Measurements from ENCODE around the gene SRSF2. TPM values are rescaled to one million over a fixed set of nuclear protein-coding genes. Genes with fewer than 3 reads are reported as not detected.

Gene SRSF2
- total and polyA plus RNA-seq, 9 of the 15 experiments (the other 6 are each of a cell fraction or from before 2014, with no cell fraction given), result 161 to 583 (median 393) TPM

DNA sequence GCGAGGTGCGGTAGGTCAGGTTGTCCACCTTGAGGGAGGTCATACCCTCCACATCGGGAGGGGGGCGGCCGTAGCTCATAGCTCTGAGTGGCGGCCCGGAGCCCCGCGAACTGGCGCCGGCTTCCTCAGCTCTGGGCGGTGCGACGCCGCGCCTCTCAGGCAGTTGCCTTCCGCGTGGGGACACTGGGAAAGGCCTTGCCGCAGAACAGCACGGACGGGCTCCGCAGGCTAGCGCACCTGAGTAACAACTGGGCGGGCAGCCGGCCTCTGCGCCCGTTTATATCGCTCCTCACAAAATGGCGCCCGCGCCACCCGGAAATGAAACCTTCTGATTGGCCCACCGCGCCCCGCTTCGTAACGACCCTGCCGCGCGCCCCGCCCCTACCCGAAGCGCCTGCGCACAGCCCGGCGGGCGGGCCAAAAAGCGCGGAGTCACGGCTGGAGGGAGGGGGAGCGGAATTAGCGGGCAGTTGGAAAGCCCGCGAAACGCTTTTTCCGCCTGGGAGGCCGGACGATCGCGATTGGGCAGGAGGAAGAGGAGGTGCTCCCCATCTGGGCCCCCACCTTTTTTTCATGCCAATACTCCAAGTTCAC is at the start of gene SRSF2 (continued):
- TF ChIP-seq, protein P1, sequence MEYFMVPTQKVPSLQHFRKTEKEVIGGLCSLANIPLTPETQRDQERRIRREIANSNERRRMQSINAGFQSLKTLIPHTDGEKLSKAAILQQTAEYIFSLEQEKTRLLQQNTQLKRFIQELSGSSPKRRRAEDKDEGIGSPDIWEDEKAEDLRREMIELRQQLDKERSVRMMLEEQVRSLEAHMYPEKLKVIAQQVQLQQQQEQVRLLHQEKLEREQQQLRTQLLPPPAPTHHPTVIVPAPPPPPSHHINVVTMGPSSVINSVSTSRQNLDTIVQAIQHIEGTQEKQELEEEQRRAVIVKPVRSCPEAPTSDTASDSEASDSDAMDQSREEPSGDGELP (CRISPR knock-in tag; IDR thresholded peaks at IDR 0.05; ENCODE audit: borderline replicate concordance), result no peak; the same call in 1 of the 2 replicates
- TF ChIP-seq SIN3A (IDR thresholded peaks at IDR 0.05; ENCODE audit: borderline replicate concordance in 2 of 2, control insufficient read depth in 1 of 2, low read depth in 2 of 2, low read length in 2 of 2) (peak; percentile 96 to 97), KAT7 (CRISPR knock-in tag; IDR thresholded peaks at IDR 0.05; ENCODE audit: borderline replicate concordance) (peak; percentile 14; the same call in 1 of the 2 replicates), MCM7 (IDR thresholded peaks at IDR 0.05) (no peak), SAFB (IDR thresholded peaks at IDR 0.05; ENCODE audit: borderline replicate concordance, low read depth, low read length) (peak; percentile 36; the same call in 1 of the 2 replicates), TOE1 (IDR thresholded peaks at IDR 0.05; ENCODE audit: borderline replicate concordance) (0 out of 2 replicates have a peak, but pooled peaks have one; percentile 10), TOE1 (CRISPR knock-in tag; IDR thresholded peaks at IDR 0.05; ENCODE audit: borderline replicate concordance, low read depth) (peak; percentile 95), BRF1 (IDR thresholded peaks at IDR 0.05; ENCODE audit: borderline replicate concordance, extremely low read depth, insufficient read length) (no peak), CBX3 (IDR thresholded peaks at IDR 0.05; ENCODE audit: borderline replicate concordance in 1 of 2, low read length in 2 of 2) (no peak; a peak in 1 of 3 replicates)
- TF ChIP-seq, protein P2, sequence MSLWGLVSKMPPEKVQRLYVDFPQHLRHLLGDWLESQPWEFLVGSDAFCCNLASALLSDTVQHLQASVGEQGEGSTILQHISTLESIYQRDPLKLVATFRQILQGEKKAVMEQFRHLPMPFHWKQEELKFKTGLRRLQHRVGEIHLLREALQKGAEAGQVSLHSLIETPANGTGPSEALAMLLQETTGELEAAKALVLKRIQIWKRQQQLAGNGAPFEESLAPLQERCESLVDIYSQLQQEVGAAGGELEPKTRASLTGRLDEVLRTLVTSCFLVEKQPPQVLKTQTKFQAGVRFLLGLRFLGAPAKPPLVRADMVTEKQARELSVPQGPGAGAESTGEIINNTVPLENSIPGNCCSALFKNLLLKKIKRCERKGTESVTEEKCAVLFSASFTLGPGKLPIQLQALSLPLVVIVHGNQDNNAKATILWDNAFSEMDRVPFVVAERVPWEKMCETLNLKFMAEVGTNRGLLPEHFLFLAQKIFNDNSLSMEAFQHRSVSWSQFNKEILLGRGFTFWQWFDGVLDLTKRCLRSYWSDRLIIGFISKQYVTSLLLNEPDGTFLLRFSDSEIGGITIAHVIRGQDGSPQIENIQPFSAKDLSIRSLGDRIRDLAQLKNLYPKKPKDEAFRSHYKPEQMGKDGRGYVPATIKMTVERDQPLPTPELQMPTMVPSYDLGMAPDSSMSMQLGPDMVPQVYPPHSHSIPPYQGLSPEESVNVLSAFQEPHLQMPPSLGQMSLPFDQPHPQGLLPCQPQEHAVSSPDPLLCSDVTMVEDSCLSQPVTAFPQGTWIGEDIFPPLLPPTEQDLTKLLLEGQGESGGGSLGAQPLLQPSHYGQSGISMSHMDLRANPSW (CRISPR knock-in tag; IDR thresholded peaks at IDR 0.05), result peak; percentile 85; the same call in 1 of the 2 replicates
- TF ChIP-seq, protein P3, sequence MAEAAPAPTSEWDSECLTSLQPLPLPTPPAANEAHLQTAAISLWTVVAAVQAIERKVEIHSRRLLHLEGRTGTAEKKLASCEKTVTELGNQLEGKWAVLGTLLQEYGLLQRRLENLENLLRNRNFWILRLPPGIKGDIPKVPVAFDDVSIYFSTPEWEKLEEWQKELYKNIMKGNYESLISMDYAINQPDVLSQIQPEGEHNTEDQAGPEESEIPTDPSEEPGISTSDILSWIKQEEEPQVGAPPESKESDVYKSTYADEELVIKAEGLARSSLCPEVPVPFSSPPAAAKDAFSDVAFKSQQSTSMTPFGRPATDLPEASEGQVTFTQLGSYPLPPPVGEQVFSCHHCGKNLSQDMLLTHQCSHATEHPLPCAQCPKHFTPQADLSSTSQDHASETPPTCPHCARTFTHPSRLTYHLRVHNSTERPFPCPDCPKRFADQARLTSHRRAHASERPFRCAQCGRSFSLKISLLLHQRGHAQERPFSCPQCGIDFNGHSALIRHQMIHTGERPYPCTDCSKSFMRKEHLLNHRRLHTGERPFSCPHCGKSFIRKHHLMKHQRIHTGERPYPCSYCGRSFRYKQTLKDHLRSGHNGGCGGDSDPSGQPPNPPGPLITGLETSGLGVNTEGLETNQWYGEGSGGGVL (CRISPR knock-in tag; IDR thresholded peaks at IDR 0.05), result no peak
- TF ChIP-seq, protein P4, sequence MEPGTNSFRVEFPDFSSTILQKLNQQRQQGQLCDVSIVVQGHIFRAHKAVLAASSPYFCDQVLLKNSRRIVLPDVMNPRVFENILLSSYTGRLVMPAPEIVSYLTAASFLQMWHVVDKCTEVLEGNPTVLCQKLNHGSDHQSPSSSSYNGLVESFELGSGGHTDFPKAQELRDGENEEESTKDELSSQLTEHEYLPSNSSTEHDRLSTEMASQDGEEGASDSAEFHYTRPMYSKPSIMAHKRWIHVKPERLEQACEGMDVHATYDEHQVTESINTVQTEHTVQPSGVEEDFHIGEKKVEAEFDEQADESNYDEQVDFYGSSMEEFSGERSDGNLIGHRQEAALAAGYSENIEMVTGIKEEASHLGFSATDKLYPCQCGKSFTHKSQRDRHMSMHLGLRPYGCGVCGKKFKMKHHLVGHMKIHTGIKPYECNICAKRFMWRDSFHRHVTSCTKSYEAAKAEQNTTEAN (CRISPR knock-in tag; IDR thresholded peaks at IDR 0.05), result peak; percentile 85; the same call in 1 of the 2 replicates

Measured in K562 (cell line).